ENCODE data around the gene KDM4E.

The KDM4E gene

DNA sequence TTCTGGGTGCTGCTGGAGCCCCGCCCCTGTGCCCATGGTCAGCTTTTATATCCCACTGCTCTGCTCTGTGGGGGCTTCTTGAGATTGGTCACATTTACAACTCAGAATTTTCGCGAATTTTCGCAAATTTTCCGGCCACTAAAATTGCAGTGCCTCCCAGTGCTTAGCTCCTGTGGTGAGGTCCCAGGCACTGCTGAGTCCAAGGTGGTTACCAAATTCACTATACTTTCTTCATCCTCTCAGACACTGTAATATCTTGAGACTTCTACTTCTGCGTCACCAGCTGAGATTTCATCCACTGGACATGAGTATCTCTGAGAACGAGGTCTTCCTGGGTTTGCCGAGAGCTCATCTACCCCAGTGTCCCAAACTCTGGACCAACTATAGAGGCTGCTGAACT is 32.9 kb downstream of the KDM4E start:
- TF ChIP-seq, protein P1, sequence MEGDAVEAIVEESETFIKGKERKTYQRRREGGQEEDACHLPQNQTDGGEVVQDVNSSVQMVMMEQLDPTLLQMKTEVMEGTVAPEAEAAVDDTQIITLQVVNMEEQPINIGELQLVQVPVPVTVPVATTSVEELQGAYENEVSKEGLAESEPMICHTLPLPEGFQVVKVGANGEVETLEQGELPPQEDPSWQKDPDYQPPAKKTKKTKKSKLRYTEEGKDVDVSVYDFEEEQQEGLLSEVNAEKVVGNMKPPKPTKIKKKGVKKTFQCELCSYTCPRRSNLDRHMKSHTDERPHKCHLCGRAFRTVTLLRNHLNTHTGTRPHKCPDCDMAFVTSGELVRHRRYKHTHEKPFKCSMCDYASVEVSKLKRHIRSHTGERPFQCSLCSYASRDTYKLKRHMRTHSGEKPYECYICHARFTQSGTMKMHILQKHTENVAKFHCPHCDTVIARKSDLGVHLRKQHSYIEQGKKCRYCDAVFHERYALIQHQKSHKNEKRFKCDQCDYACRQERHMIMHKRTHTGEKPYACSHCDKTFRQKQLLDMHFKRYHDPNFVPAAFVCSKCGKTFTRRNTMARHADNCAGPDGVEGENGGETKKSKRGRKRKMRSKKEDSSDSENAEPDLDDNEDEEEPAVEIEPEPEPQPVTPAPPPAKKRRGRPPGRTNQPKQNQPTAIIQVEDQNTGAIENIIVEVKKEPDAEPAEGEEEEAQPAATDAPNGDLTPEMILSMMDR (IDR thresholded peaks at IDR 0.05), result no peak

GRCh38 chr11:95058621-95059020 is 33.6 kb downstream of the KDM4E start:
- TF ChIP-seq, protein P1 (IDR thresholded peaks at IDR 0.05), result no peak

DNA sequence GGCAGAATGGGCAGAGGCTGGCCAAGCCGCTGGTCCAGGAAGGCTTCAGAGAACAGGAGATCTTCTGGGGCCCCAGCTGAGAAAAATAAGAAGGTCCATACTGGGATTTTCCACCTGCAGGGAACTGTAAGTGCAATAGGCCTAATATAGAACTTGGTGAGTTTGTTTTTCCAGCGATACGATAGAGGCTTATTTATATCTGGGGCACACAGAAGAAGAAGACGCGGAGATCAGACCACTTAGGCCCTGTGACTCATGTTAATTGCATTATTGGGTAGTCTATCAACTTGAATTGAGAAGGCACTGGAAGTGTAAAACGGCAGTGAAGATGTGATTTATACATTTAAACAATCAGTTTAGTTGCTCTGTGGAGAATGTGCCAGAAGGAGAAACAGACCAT is 34.0 kb downstream of the KDM4E start:
- TF ChIP-seq, protein P1 (IDR thresholded peaks at IDR 0.05), result no peak

GRCh38 chr11:95065336-95065735 is 40.3 kb downstream of the KDM4E start:
- TF ChIP-seq, protein P1 (IDR thresholded peaks at IDR 0.05), result no peak

DNA sequence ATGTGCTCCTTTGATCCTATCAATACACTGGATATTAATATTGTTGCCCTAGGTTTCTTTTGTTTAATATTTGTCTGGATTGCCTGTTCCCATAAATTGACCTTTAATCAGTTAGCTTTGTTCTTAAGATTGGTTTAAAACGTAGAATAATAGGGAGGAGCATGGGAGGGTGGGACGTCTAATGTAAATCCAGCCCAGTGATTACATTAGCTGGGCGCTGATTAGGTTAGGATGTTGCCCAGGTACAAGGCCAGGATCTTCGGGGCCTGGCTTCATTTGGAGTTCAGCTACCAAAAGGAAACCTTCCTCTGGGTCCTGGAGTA is 41.6 kb downstream of the KDM4E start, which contains the start of gene SRSF8:
Gene SRSF8, plus strand, starts transcription at position 204 of the 323 bp plus-strand sequence. CDS start 308 bp downstream, outside the sequence.
- TF ChIP-seq, protein P1 (IDR thresholded peaks at IDR 0.05), result no peak

DNA sequence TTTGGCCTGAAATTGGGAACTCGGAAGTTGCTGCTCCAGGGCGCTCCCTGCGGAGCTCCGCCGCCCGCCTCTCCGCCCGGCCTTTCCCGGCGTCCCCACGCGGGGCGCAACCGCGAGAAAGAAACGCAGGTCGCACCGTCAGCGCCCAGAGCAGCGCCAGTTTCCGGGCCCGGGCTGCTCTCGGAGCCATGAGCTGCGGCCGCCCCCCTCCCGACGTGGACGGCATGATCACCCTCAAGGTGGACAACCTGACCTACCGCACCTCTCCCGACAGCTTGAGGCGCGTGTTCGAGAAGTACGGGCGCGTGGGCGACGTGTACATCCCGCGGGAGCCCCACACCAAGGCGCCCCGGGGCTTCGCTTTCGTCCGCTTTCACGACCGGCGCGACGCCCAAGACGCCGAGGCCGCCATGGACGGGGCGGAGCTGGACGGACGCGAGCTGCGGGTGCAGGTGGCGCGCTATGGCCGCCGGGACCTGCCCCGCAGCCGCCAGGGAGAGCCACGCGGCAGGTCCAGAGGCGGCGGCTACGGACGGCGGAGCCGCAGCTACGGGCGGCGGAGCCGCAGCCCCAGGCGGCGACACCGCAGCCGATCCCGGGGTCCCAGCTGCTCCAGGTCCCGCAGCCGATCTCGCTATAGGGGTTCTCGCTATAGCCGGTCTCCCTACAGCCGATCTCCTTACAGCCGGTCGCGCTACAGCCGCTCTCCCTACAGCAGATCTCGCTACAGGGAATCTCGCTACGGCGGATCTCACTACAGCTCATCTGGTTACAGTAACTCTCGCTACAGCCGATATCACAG is 42.2 kb downstream of the KDM4E start:
- TF ChIP-seq, protein P1 (IDR thresholded peaks at IDR 0.05), result peak; percentile 43

DNA sequence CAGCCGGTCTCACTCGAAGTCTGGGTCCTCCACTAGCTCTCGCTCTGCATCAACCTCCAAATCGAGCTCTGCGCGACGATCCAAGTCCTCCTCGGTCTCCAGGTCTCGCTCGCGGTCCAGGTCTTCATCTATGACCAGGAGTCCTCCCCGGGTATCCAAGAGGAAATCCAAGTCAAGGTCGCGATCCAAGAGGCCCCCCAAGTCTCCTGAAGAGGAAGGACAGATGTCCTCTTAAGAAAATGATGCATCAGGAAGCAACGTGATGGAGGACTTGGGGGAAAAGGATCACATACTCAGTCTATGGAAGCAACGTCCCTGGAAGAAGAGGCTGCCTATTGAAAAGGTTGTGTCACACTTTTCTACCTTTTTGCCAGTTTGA is 42.8 kb downstream of the KDM4E start:
- TF ChIP-seq, protein P1 (IDR thresholded peaks at IDR 0.05), result no peak
